Central memory CD8-positive, alpha-beta T cell (primary cell): ENCODE measurements around the gene MRE11.
"Not testable (repeated sequence)": the region's sequence is repeated elsewhere in the genome, so short reads cannot be mapped to it uniquely, and the experiment has no call there.

Experiments used
- ATAC-seq: fragments of 150-1000 bp; cut with Tn5 transposase; replicated peaks from 2 replicates; pipeline ENCODE4 v1.10.0; 2022; ENCODE audit warnings: mild to moderate bottlenecking, moderate FRiP score, moderate number of reproducible peaks; ENCODE audit not compliant: poor library complexity, severe bottlenecking; ENCODE audit errors: extremely low read depth
- DNase-seq, 2 donors: peaks; one replicate each; pipeline ENCODE4 v3.0.0; 2021; ENCODE audit warnings: low spot score in 2 of 2
- H3K27ac Mint-ChIP-seq: one replicate; pipeline ENCODE4 v1.8.0; 2022; ENCODE audit warnings: low read depth, mild to moderate bottlenecking, moderate library complexity, mixed read lengths
- H3K27me3 Mint-ChIP-seq: one replicate; pipeline ENCODE4 v1.8.0; 2022; ENCODE audit warnings: mixed read lengths
- H3K36me3 Mint-ChIP-seq: one replicate; pipeline ENCODE4 v1.8.0; 2022; ENCODE audit warnings: mild to moderate bottlenecking, moderate library complexity, mixed read lengths; ENCODE audit not compliant: insufficient read depth
- H3K4me1 Mint-ChIP-seq: one replicate; pipeline ENCODE4 v1.8.0; 2022; ENCODE audit warnings: mixed read lengths
- H3K4me3 Mint-ChIP-seq: one replicate; pipeline ENCODE4 v1.8.0; 2022; ENCODE audit warnings: mild to moderate bottlenecking, moderate library complexity, mixed read lengths
- H3K9me3 Mint-ChIP-seq: one replicate; pipeline ENCODE4 v1.8.0; 2022; ENCODE audit warnings: mixed read lengths

MRE11 gene

DNA sequence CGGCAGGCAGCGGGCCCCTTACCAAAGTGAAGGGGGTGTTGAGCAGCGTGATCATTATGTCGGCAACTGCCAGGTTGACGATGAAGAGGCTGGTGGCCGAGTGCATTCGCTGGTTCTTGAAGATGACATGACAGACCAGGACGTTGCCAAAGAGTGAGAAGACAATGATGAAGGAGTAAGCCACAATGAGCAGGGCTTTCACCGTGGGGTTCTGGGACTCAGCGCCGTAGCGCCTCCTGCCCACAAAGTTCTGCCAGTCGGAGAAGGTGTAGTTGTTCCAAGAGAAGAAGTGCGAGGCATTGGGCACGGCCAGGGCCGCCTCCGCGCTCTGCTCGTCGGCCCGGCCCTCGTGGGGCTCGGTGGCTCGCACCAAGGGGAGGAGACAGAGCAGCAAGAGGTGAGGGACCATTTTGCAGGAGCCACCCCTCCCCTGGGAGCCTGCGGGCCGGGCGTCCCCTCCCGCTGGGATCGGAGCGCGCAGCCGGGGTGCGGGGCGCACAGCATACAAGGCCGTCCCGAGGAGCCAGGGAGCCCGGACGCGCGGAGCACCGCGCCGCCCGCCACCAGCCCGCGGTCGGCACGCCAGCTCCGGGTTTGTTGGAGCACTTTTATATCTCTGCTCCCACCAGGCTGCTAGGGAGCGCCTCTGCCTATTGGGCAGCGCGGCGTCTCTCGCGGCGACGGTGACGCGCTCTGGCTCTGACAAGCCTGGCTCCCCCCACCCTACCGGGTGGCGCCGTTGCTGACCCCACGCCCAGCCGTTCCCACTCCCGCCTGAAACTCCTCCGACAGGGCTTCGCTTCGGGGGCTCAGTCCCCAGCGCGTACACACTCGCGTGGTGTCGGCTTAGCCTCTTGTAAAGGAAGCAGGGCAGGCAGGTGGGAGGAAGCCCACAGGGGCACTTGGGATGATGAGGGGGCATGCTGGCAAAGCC, 92.5 kb downstream of the MRE11 start, which contains the start of gene GPR83:
Gene GPR83 (minus strand): TSS at position 581 of the 934 bp plus-strand sequence. CDS start 172 bp downstream, at position 409.
- H3K27ac Mint-ChIP-seq = no peak within 1 kb of the TSS
- peaks cover 61% of the 10 kb centered on the region for H3K27me3 Mint-ChIP-seq
- ATAC-seq (no peak), DNase-seq (no peak)
- H3K9me3 Mint-ChIP-seq = peaks cover 4% of the 10 kb centered on the region
- H3K36me3 Mint-ChIP-seq = peaks cover 4% of the 10 kb centered on the region
- H3K4me3 Mint-ChIP-seq = no peak within 1 kb of the TSS
- H3K4me1 Mint-ChIP-seq = peaks cover 9% of the 10 kb centered on the region

- H3K4me3 Mint-ChIP-seq = no peak overlapping the region
- no peaks in the 10 kb centered on the region for H3K9me3 Mint-ChIP-seq
- H3K27me3 Mint-ChIP-seq = peaks cover 68% of the 10 kb centered on the region
- peaks cover 1% of the 10 kb centered on the region for H3K36me3 Mint-ChIP-seq
- no peak overlapping the region for H3K27ac Mint-ChIP-seq
- DNase-seq (no peak), ATAC-seq (no peak)
- peaks cover 9% of the 10 kb centered on the region for H3K4me1 Mint-ChIP-seq
These were observed 93.2 kb downstream of the MRE11 start for GRCh38 chr11:94400457-94400838.

- Mint-ChIP-seq H3K36me3 (peaks cover 1% of the 10 kb centered on the region), H3K4me1 (peaks cover 9% of the 10 kb centered on the region), H3K27ac (no peak overlapping the region), H3K4me3 (no peak overlapping the region), H3K27me3 (peaks cover 72% of the 10 kb centered on the region), H3K9me3 (no peaks in the 10 kb centered on the region)
- no peak for DNase-seq
- no peak for ATAC-seq
These were observed 93.6 kb downstream of the MRE11 start for GRCh38 chr11:94400050-94400449.

DNA sequence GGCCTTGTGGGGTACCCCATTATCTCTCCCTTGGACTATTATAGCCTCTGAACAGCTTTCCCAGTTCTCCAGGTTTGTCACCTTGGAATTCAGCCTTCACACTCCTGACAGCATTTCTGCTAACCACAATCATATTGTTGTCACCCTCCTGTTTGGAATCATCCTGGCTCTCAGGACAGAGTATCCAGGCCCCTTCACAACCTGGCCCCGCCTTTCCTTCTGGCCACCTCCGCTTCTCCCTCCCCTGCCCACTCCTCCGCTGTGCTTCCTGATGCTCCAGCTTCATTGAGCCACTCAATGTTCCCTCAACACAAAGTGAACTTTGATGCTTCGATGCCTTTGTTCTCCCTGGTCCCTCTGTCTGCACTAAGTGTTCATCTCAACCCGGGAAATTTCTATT, 95.5 kb downstream of the MRE11 start:
- ATAC-seq (no peak), DNase-seq (no peak)
- Mint-ChIP-seq H3K27ac (no peak overlapping the region), H3K9me3 (no peaks in the 10 kb centered on the region), H3K36me3 (no peaks in the 10 kb centered on the region), H3K27me3 (peaks cover 78% of the 10 kb centered on the region), H3K4me3 (no peak overlapping the region), H3K4me1 (peaks cover 9% of the 10 kb centered on the region)

DNA sequence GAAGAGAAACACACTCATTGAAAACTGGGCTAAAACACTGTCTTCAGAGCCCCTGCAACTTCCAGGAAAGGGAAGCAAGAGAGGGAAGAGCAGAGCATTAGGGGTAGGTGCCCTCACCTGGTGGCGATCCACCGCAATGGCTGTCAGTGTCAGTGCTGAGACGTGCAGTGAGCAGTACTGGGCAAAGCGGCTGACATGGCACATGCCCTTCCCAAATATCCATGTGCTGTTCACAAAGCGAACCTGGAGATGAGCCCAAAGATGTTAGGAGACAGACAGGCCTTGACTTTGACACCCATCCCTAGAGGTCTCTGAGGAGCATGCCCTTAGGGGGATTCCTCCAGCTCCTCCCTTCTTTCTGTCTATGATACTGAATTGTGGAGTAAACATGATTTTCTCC, 97.4 kb downstream of the MRE11 start:
- no peaks in the 10 kb centered on the region for H3K36me3 Mint-ChIP-seq

DNA sequence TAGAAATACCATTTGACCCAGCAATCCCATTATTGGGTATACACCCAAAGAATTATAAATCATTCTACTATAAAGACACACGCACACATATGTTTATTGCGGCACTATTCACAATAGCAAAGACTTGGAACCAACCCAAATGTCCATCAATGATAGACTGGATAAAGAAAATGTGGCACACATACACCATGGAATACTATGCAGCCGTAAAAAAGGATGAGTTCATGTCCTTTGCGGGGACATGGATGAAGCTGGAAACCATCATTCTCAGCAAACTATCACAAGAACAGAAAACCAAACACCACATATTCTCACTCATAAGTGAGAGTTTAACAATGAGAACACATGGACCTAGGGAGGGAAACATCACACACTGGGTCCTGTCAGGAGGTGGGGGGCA, 101.7 kb downstream of the MRE11 start:
- H3K4me1 Mint-ChIP-seq, H3K27ac Mint-ChIP-seq, ATAC-seq: not testable (repeated sequence)

More for the DNA sequence above, 97.4 kb downstream of the MRE11 start:
- Mint-ChIP-seq H3K27ac (no peak overlapping the region), H3K4me3 (no peak overlapping the region), H3K27me3 (peaks cover 72% of the 10 kb centered on the region), H3K4me1 (peaks cover 9% of the 10 kb centered on the region), H3K9me3 (no peaks in the 10 kb centered on the region)
- DNase-seq (no peak), ATAC-seq (no peak)

DNA sequence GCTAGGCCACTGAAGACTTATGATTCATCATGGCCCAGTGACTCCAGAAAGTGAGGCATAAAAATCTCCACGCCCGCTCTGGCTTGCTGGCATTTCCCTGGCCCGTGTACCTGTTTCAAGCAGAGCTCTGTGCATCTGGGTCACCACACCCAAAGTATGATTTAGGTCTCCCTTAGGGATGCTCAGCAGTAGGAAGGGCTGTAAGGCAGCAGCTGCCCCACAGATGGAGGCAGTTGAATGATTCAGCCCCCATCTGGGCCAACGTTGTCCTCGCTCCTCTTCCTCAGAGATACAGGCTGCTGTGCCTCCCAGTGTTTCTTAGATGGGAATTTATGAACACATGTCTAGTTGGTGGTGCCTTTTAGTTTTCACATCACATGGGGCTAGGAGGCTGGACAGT, 114.0 kb downstream of the MRE11 start:
- no peak for ATAC-seq
- H3K36me3 Mint-ChIP-seq = no peaks in the 10 kb centered on the region
- H3K9me3 Mint-ChIP-seq = no peaks in the 10 kb centered on the region
- H3K27me3 Mint-ChIP-seq = peaks cover 41% of the 10 kb centered on the region
- no peak overlapping the region for H3K4me3 Mint-ChIP-seq
- DNase-seq = no peak
- no peaks in the 10 kb centered on the region for H3K4me1 Mint-ChIP-seq
- H3K27ac Mint-ChIP-seq = no peak overlapping the region

More for the DNA sequence above, 101.7 kb downstream of the MRE11 start:
- H3K36me3 Mint-ChIP-seq, H3K4me3 Mint-ChIP-seq, DNase-seq, H3K9me3 Mint-ChIP-seq: not testable (repeated sequence)
- H3K27me3 Mint-ChIP-seq = peaks cover 34% of the 10 kb centered on the region

DNA sequence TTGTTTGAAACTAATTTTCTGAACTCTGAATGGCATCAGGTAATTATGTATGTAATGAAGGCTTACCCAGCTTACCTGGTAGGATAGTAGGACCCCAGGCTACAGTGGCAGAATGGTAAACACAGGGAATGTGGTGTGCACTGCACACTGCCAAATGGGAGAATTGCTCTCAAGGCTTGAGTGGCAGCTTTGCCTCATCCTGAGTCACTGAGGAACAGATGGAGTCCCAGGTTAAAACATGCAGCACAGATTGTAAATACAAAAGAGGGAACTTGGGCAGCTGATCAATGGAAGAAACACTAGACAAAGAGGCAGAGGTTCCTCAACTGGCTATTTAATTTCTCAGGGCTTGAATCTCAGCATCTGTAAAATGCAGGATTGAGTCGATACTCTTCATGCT, 116.8 kb downstream of the MRE11 start:
- Mint-ChIP-seq H3K27me3 (peaks cover 43% of the 10 kb centered on the region), H3K9me3 (no peaks in the 10 kb centered on the region), H3K36me3 (no peaks in the 10 kb centered on the region), H3K4me3 (no peak overlapping the region), H3K4me1 (no peaks in the 10 kb centered on the region), H3K27ac (no peak overlapping the region)
- ATAC-seq (no peak), DNase-seq (no peak)

GRCh38 chr11:94370576-94370975, 123.1 kb downstream of the MRE11 start:
- not testable (repeated sequence) for H3K36me3 Mint-ChIP-seq, H3K9me3 Mint-ChIP-seq, H3K4me1 Mint-ChIP-seq, DNase-seq, H3K4me3 Mint-ChIP-seq, H3K27ac Mint-ChIP-seq, ATAC-seq
- H3K27me3 Mint-ChIP-seq = peaks cover 44% of the 10 kb centered on the region
